ENCODE results near the gene BUD13. TPM values are rescaled to one million over a fixed set of nuclear protein-coding genes. Genes with fewer than 3 reads are reported as not detected.
A peak's percentile ranks its signal among the peaks of the same experiment; 100 is the strongest.

BUD13 gene
- total and polyA plus RNA-seq, 9 of the 15 experiments (the other 6 are each of a cell fraction or from before 2014, with no cell fraction given), result 9.5 to 34.1 (median 27.1) TPM

DNA sequence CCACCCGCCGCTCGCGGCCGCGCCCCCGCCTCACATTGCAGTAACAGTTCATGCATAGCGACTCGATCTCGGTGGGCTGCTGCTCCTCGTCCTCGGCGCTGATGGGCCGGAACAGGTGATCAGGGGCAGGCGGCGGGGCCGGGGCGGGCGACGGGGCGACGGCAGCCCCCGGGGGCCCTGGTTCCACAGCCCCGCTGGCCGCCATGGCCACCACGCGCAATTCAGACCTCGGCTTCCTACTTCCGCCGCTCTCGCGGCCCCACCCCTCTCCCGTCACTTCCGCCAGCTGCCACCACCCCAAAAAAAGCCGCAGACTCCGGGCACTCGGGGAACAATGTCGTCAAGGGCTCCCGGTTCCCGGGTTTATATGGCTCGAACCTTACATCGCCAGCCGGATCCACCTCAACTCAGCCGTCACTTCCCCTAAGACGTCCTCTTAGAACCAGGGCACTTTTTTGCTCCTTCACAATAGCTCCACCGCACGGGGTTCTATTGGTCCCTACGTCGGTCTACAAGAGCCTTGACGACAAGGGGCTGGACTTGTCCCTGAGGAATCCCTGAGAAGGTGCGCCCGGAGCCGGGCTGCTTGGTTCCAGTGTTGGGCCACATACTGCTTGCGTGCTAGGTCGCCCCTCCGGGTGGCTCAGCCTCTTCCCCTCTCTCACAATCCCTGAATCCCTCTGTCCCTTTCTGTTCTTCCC lies 15.1 kb upstream of the BUD13 start, which contains the start of gene ZPR1 (continued):
- TF ChIP-seq, protein P1, sequence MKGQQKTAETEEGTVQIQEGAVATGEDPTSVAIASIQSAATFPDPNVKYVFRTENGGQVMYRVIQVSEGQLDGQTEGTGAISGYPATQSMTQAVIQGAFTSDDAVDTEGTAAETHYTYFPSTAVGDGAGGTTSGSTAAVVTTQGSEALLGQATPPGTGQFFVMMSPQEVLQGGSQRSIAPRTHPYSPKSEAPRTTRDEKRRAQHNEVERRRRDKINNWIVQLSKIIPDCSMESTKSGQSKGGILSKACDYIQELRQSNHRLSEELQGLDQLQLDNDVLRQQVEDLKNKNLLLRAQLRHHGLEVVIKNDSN (CRISPR knock-in tag; IDR thresholded peaks at IDR 0.05), result no peak
- TF ChIP-seq, protein P2, sequence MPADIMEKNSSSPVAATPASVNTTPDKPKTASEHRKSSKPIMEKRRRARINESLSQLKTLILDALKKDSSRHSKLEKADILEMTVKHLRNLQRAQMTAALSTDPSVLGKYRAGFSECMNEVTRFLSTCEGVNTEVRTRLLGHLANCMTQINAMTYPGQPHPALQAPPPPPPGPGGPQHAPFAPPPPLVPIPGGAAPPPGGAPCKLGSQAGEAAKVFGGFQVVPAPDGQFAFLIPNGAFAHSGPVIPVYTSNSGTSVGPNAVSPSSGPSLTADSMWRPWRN (IDR thresholded peaks at IDR 0.05; ENCODE audit: low read depth), result no peak
- TF ChIP-seq FOXA3 (CRISPR knock-in tag; conservative IDR thresholded peaks at IDR 0.05 in 1 of 2, IDR thresholded peaks at IDR 0.05 in 1 of 2) (no peak), NRF1 (conservative IDR thresholded peaks at IDR 0.05 in 1 of 2, IDR thresholded peaks at IDR 0.05 in 1 of 2) (peak in 1 of 2 experiments; percentile 39; a peak in 3 of 4 replicates), HEY1 (CRISPR knock-in tag; IDR thresholded peaks at IDR 0.05; ENCODE audit: borderline replicate concordance) (no peak), DACH1 (IDR thresholded peaks at IDR 0.05; ENCODE audit: partially characterized antibody) (peak; percentile 98), ETV1 (tag; conservative IDR thresholded peaks at IDR 0.05; ENCODE audit: low read depth) (peak; percentile 32; the same call in 1 of the 2 replicates)
- TF ChIP-seq, protein P3, sequence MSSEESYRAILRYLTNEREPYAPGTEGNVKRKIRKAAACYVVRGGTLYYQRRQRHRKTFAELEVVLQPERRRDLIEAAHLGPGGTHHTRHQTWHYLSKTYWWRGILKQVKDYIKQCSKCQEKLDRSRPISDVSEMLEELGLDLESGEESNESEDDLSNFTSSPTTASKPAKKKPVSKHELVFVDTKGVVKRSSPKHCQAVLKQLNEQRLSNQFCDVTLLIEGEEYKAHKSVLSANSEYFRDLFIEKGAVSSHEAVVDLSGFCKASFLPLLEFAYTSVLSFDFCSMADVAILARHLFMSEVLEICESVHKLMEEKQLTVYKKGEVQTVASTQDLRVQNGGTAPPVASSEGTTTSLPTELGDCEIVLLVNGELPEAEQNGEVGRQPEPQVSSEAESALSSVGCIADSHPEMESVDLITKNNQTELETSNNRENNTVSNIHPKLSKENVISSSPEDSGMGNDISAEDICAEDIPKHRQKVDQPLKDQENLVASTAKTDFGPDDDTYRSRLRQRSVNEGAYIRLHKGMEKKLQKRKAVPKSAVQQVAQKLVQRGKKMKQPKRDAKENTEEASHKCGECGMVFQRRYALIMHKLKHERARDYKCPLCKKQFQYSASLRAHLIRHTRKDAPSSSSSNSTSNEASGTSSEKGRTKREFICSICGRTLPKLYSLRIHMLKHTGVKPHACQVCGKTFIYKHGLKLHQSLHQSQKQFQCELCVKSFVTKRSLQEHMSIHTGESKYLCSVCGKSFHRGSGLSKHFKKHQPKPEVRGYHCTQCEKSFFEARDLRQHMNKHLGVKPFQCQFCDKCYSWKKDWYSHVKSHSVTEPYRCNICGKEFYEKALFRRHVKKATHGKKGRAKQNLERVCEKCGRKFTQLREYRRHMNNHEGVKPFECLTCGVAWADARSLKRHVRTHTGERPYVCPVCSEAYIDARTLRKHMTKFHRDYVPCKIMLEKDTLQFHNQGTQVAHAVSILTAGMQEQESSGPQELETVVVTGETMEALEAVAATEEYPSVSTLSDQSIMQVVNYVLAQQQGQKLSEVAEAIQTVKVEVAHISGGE (CRISPR knock-in tag; IDR thresholded peaks at IDR 0.05), result peak in 1 of 3 experiments; percentile 83; a peak in 3 of 6 replicates
- TF ChIP-seq, protein P4, sequence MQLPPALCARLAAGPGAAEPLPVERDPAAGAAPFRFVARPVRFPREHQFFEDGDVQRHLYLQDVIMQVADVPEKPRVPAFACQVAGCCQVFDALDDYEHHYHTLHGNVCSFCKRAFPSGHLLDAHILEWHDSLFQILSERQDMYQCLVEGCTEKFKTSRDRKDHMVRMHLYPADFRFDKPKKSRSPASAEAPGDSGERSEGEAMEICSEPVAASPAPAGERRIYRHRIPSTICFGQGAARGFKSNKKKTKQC (CRISPR knock-in tag; IDR thresholded peaks at IDR 0.05), result no peak
- TF ChIP-seq, protein P5, sequence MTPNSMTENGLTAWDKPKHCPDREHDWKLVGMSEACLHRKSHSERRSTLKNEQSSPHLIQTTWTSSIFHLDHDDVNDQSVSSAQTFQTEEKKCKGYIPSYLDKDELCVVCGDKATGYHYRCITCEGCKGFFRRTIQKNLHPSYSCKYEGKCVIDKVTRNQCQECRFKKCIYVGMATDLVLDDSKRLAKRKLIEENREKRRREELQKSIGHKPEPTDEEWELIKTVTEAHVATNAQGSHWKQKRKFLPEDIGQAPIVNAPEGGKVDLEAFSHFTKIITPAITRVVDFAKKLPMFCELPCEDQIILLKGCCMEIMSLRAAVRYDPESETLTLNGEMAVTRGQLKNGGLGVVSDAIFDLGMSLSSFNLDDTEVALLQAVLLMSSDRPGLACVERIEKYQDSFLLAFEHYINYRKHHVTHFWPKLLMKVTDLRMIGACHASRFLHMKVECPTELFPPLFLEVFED (CRISPR knock-in tag; conservative IDR thresholded peaks at IDR 0.05), result 0 out of 2 replicates have a peak, but pooled peaks have one; percentile 35
- TF ChIP-seq, protein P6, sequence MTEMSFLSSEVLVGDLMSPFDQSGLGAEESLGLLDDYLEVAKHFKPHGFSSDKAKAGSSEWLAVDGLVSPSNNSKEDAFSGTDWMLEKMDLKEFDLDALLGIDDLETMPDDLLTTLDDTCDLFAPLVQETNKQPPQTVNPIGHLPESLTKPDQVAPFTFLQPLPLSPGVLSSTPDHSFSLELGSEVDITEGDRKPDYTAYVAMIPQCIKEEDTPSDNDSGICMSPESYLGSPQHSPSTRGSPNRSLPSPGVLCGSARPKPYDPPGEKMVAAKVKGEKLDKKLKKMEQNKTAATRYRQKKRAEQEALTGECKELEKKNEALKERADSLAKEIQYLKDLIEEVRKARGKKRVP (CRISPR knock-in tag; IDR thresholded peaks at IDR 0.05), result no peak
- TF ChIP-seq, protein P7, sequence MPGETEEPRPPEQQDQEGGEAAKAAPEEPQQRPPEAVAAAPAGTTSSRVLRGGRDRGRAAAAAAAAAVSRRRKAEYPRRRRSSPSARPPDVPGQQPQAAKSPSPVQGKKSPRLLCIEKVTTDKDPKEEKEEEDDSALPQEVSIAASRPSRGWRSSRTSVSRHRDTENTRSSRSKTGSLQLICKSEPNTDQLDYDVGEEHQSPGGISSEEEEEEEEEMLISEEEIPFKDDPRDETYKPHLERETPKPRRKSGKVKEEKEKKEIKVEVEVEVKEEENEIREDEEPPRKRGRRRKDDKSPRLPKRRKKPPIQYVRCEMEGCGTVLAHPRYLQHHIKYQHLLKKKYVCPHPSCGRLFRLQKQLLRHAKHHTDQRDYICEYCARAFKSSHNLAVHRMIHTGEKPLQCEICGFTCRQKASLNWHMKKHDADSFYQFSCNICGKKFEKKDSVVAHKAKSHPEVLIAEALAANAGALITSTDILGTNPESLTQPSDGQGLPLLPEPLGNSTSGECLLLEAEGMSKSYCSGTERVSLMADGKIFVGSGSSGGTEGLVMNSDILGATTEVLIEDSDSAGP (CRISPR knock-in tag; IDR thresholded peaks at IDR 0.05), result no peak
